ENCODE measurements around the gene NCAPD3. TPM values are rescaled to one million over a fixed set of nuclear protein-coding genes. Genes with fewer than 3 reads are reported as not detected.
A peak's percentile ranks its signal among the peaks of the same experiment; 100 is the strongest.

NCAPD3 gene
- total RNA-seq, 2 experiments from 2014 or later, result 25.7 to 29.6 TPM

DNA sequence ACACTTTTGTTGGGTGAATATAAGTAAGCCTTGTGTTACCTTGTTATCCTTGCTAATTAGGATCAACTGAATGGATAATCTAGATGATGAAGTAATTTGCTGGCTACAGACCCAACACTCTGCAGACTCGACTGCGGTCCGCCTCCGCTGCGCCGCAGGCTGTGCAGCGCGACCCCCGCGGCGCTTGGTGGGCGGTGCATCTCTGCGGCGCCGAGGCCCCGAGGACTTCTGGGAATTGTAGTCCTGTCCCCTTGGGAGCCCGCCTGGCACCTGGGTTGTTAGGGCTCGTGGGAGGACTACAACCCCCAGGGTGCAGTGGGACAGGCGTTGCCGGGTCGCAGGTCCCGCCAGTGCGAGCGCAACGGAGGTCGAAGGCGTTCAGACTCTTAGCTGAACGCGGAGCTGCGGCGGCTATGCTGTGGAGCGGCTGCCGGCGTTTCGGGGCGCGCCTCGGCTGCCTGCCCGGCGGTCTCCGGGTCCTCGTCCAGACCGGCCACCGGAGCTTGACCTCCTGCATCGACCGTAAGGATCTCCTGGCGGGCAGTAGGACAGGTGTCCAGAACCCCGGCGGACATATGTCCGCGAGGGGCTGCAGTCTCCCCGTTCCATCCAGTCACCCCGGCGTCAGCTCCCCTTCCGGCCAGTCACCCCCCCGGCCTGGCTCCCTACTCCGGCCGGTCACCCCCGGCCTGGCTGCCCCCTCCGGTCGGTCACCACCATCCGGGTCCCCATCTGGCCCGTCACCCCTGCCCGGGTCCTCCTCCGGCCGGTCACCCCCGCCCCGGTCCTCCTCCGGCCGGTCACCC lies 29.6 kb upstream of the NCAPD3 start, which contains the start of the genes ACAD8 and THYN1:
Gene ACAD8 (plus strand): TSS at position 381 of the 806 bp plus-strand sequence. CDS start 33 bp downstream, at position 414.
Gene THYN1 (minus strand): TSS at position 165 of the 806 bp plus-strand sequence. CDS start 470 bp downstream, outside the sequence.
- H3K4me1 Mint-ChIP-seq (ENCODE audit: low read depth), result peaks cover 40% of the 10 kb centered on the region
- CTCF ChIA-PET, result interaction anchor here (1.0 to 2.6 kb wide), 4 partner anchors 9 to 46 kb away, joined by 3 to 18 read pairs (median 6); partner anchors contain the start of genes GLB1L3, NCAPD3 and VPS26B
- Histone ChIP-seq H3K27ac (ENCODE audit: low read depth in 1 of 2, low read length in 2 of 2) (peak within 1 kb of the TSS in 1 of 2 donors; percentile 51), H3K27me3 (ENCODE audit: control insufficient read depth in 1 of 2, insufficient read depth in 2 of 2, low read length in 2 of 2) (no peaks in the 10 kb centered on the region), H3K4me3 (ENCODE audit: low read length) (peak within 1 kb of the TSS; percentile 84), H3K9me3 (ENCODE audit: control insufficient read depth in 1 of 2, insufficient read depth in 1 of 2, low read length in 2 of 2) (no peaks in the 10 kb centered on the region), H3K36me3 (ENCODE audit: insufficient read depth, low read length) (peaks cover 33% of the 10 kb centered on the region), H3K4me1 (ENCODE audit: insufficient read depth, low read length) (peaks cover 19% of the 10 kb centered on the region)
- ATAC-seq (ENCODE audit: poor library complexity) (peak; percentile 99), DNase-seq (peak; percentile 90 to 98 (median 94))
- H3K27ac Mint-ChIP-seq, result peak within 1 kb of the TSS; percentile 69
- peaks cover 60% of the 10 kb centered on the region for H3K36me3 Mint-ChIP-seq (ENCODE audit: low read depth)
- intact Hi-C loops (cut with DNase I, micrococcal nuclease), result loop anchor here (1.0 to 10.0 kb wide), 5 partner anchors 23 to 189 kb away; partner anchors contain the start of genes VPS26B (in 2 of the 2), GLB1L3 (in 1 of the 2) and JAM3 (in 1 of the 2)
- H3K27me3 Mint-ChIP-seq, result no peaks in the 10 kb centered on the region
- POLR2A ChIA-PET, result interaction anchor here (0.7 to 6.6 kb wide), 7 partner anchors 9 to 28 kb away, joined by 3 to 94 read pairs (median 4); partner anchors contain the start of genes GLB1L3, NCAPD3 and VPS26B
- no peaks in the 10 kb centered on the region for H3K9me3 Mint-ChIP-seq
- peak within 1 kb of the TSS; percentile 94 for H3K4me3 Mint-ChIP-seq
- TF ChIP-seq, protein P1, sequence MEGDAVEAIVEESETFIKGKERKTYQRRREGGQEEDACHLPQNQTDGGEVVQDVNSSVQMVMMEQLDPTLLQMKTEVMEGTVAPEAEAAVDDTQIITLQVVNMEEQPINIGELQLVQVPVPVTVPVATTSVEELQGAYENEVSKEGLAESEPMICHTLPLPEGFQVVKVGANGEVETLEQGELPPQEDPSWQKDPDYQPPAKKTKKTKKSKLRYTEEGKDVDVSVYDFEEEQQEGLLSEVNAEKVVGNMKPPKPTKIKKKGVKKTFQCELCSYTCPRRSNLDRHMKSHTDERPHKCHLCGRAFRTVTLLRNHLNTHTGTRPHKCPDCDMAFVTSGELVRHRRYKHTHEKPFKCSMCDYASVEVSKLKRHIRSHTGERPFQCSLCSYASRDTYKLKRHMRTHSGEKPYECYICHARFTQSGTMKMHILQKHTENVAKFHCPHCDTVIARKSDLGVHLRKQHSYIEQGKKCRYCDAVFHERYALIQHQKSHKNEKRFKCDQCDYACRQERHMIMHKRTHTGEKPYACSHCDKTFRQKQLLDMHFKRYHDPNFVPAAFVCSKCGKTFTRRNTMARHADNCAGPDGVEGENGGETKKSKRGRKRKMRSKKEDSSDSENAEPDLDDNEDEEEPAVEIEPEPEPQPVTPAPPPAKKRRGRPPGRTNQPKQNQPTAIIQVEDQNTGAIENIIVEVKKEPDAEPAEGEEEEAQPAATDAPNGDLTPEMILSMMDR (IDR thresholded peaks at IDR 0.05), result peak; percentile 36

DNA sequence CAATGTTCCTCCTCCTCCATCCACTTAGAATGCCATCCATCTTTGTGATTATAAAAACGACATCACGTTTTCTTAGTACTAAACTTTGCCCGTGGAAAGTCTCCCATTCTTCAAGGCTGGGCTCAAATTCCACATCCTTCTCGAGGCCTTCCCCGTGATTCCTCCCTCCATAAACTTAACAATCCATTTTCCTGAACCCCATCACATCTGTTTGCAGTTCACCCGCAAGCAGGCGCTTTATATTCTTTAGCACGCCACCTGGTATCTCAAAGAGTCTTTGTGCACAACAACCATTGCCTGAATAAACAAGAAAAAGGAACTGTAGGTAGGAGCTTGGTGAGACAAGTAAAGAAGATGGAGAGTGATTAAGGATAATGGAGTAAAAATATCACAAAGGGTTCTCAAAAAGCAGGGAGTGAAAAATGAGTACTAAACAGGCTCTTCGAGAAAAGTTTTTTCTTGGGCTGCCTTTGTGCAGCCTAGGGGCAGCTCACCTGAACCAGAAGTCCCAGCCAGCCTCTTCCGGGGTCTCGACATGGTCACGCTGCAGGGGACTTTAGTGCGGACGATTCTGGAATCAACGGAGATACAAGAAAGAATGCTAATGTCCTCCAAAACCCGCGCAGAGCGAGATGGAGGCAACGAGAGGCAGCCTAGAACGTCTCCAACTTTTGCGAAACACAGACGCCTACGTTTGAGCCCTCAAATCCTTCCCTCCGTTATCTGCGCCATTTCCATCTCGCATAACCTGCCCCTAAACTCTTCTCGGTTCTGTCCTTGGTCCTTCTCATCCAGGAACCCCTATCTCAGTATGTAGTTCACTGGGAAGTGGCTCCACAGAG lies 28.8 kb upstream of the NCAPD3 start:
- Mint-ChIP-seq H3K36me3 (ENCODE audit: low read depth) (peaks cover 64% of the 10 kb centered on the region), H3K27me3 (no peaks in the 10 kb centered on the region), H3K9me3 (no peaks in the 10 kb centered on the region), H3K4me1 (ENCODE audit: low read depth) (peaks cover 40% of the 10 kb centered on the region), H3K27ac (peak overlapping the region; percentile 69), H3K4me3 (peak overlapping the region; percentile 94)
- Histone ChIP-seq H3K4me1 (ENCODE audit: insufficient read depth, low read length) (peaks cover 19% of the 10 kb centered on the region), H3K9me3 (ENCODE audit: control insufficient read depth in 1 of 2, insufficient read depth in 1 of 2, low read length in 2 of 2) (no peaks in the 10 kb centered on the region), H3K27me3 (ENCODE audit: control insufficient read depth in 1 of 2, insufficient read depth in 2 of 2, low read length in 2 of 2) (no peaks in the 10 kb centered on the region), H3K4me3 (ENCODE audit: low read length) (peak overlapping the region; percentile 84), H3K27ac (ENCODE audit: low read depth in 1 of 2, low read length in 2 of 2) (peak overlapping the region in 1 of 2 donors; percentile 51), H3K36me3 (ENCODE audit: insufficient read depth, low read length) (peaks cover 36% of the 10 kb centered on the region)
- ChIA-PET CTCF (interaction anchor here (1.0 to 2.6 kb wide), 6 partner anchors 10 to 45 kb away, joined by 3 to 18 read pairs (median 4); partner anchors contain the start of genes GLB1L3, NCAPD3 and VPS26B), POLR2A (interaction anchor here (1.0 to 6.6 kb wide), 4 partner anchors 11 to 28 kb away, joined by 3 to 94 read pairs (median 24); partner anchors contain the start of genes GLB1L3, NCAPD3 and VPS26B)
- ATAC-seq (ENCODE audit: poor library complexity) (peak; percentile 12), DNase-seq (peak in 5 of 14 experiments; percentile 7 to 27 (median 13))
- intact Hi-C loops (cut with DNase I, micrococcal nuclease), result loop anchor here (1.0 to 10.0 kb wide), 6 partner anchors 24 to 188 kb away; partner anchors contain the start of genes VPS26B (in 2 of the 2), GLB1L3 (in 1 of the 2) and JAM3 (in 1 of the 2)
- TF ChIP-seq, protein P1 (IDR thresholded peaks at IDR 0.05), result no peak
